ENCODE results near the gene NPAT.

Gene NPAT

GRCh38 chr11:108203075-108203474 lies 19.4 kb downstream of the NPAT start:
- no peak for DNase-seq (ENCODE audit: low read depth, low spot score)
- TF ChIP-seq, protein P1, sequence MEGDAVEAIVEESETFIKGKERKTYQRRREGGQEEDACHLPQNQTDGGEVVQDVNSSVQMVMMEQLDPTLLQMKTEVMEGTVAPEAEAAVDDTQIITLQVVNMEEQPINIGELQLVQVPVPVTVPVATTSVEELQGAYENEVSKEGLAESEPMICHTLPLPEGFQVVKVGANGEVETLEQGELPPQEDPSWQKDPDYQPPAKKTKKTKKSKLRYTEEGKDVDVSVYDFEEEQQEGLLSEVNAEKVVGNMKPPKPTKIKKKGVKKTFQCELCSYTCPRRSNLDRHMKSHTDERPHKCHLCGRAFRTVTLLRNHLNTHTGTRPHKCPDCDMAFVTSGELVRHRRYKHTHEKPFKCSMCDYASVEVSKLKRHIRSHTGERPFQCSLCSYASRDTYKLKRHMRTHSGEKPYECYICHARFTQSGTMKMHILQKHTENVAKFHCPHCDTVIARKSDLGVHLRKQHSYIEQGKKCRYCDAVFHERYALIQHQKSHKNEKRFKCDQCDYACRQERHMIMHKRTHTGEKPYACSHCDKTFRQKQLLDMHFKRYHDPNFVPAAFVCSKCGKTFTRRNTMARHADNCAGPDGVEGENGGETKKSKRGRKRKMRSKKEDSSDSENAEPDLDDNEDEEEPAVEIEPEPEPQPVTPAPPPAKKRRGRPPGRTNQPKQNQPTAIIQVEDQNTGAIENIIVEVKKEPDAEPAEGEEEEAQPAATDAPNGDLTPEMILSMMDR (IDR thresholded peaks at IDR 0.05; ENCODE audit: low read depth, low read length), result no peak
- H3K4me3 ChIP-seq (ENCODE audit: low read depth, low read length), result no peak overlapping the region
- in situ Hi-C loops (cut with HindIII; ENCODE audit: low sequenced_read_pairs), result no loop called here

GRCh38 chr11:108199446-108200321 lies 22.8 kb downstream of the NPAT start:
- in situ Hi-C loops (cut with HindIII; ENCODE audit: low sequenced_read_pairs), result no loop called here
- H3K4me3 ChIP-seq (ENCODE audit: low read depth, low read length), result no peak overlapping the region
- peak; percentile 56 for DNase-seq (ENCODE audit: low read depth, low spot score)
- TF ChIP-seq, protein P1 (IDR thresholded peaks at IDR 0.05; ENCODE audit: low read depth, low read length), result no peak

DNA sequence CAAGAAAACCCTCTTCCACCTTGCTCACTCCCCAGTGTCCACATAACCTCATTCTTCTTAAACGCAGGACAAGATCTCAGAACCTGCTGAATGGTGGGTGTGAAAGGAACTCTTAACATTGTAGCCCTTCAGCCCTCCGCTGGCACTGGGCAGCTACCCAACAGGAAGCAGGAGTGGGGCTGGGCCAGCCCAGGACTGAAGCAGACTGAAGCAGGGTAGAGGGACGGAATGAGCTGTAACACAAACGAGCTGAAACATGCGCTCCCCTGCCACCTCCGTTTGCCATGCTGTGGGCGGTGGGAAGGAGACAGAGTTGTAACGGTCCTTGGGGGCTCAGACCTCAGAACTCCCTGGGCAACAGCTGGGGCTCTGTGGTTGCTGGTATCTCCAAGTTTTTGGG lies 23.6 kb downstream of the NPAT start:
- H3K4me3 ChIP-seq (ENCODE audit: low read depth, low read length), result no peak overlapping the region
- TF ChIP-seq, protein P1 (IDR thresholded peaks at IDR 0.05; ENCODE audit: low read depth, low read length), result no peak
- in situ Hi-C loops (cut with HindIII; ENCODE audit: low sequenced_read_pairs), result no loop called here
- no peak for DNase-seq (ENCODE audit: low read depth, low spot score)

- TF ChIP-seq, protein P1 (IDR thresholded peaks at IDR 0.05; ENCODE audit: low read depth, low read length), result no peak
- no peak overlapping the region for H3K4me3 ChIP-seq (ENCODE audit: low read depth, low read length)
- no peak for DNase-seq (ENCODE audit: low read depth, low spot score)
- in situ Hi-C loops (cut with HindIII; ENCODE audit: low sequenced_read_pairs), result no loop called here
These were observed 25.1 kb downstream of the NPAT start for GRCh38 chr11:108197351-108197750.

GRCh38 chr11:108196901-108197300 lies 25.5 kb downstream of the NPAT start:
- in situ Hi-C loops (cut with HindIII; ENCODE audit: low sequenced_read_pairs), result no loop called here
- DNase-seq (ENCODE audit: low read depth, low spot score), result no peak
- H3K4me3 ChIP-seq (ENCODE audit: low read depth, low read length), result no peak overlapping the region
- TF ChIP-seq, protein P1 (IDR thresholded peaks at IDR 0.05; ENCODE audit: low read depth, low read length), result no peak

DNA sequence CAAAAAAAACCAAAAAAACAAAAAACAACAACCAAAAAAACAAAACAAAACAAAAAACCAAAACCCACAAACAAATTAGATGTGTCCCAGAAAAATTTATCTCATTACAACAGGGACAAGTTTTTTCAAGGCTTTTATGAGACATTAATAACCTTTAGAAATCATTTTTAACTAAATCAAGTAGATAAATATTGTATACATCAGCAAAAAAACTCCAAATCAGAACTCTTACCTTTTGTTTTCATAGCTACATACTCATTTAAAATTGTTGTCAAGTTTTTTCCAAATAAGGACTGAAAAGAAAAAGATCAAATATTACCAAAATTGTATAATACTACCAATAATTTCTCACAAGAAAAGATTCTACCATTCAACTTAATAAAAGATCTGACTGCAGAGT lies 28.7 kb downstream of the NPAT start:
- DNase-seq (ENCODE audit: low read depth, low spot score), result no peak
- no peak overlapping the region for H3K4me3 ChIP-seq (ENCODE audit: low read depth, low read length)
- TF ChIP-seq, protein P1 (IDR thresholded peaks at IDR 0.05; ENCODE audit: low read depth, low read length), result no peak
- in situ Hi-C loops (cut with HindIII; ENCODE audit: low sequenced_read_pairs), result no loop called here

Data from astrocyte of the spinal cord (primary cell).